K562 (cell line): ENCODE measurements around the gene PLEKHH2. TPM values are rescaled to one million over a fixed set of nuclear protein-coding genes. Genes with fewer than 3 reads are reported as not detected.
A peak's percentile ranks its signal among the peaks of the same experiment; 100 is the strongest.

Experiments used
- ATF2 ChIP-seq: sonication (generic); formaldehyde crosslinking; IDR thresholded peaks from 2 replicates; pipeline ENCODE4 v1.8.1; 2022; ENCODE audit warnings: missing genetic modification reagents
- CHD2 ChIP-seq: IDR thresholded peaks from 2 replicates; pipeline ENCODE4 v1.6.1; 2011; ENCODE audit warnings: low read depth, low read length
- CLOCK ChIP-seq: fragments of 250-450 bp; sonication (Bioruptor Pico); IDR thresholded peaks from 2 replicates; pipeline ENCODE4 v1.4.0; 2020; ENCODE audit warnings: mild to moderate bottlenecking, moderate library complexity, borderline replicate concordance
- CREB3L1 ChIP-seq: fragments of 450-650 bp; IDR thresholded peaks from 2 replicates; pipeline ENCODE4 v1.6.1; 2014; ENCODE audit warnings: low read depth, mild to moderate bottlenecking, moderate library complexity, borderline replicate concordance
- CREM ChIP-seq: IDR thresholded peaks from 2 replicates; pipeline ENCODE4 v1.6.1; 2014; ENCODE audit warnings: antibody characterized with exemption, low read depth
- DLX4 ChIP-seq: fragments of 250-450 bp; sonication (Bioruptor Pico); IDR thresholded peaks from 2 replicates; pipeline ENCODE4 v1.6.1; 2021; ENCODE audit warnings: mild to moderate bottlenecking
- E2F6 ChIP-seq, 2 experiments: IDR thresholded peaks; 2 replicates each; pipeline ENCODE4 v1.6.1; 2011; ENCODE audit warnings: borderline replicate concordance in 1 of 2, control low read depth in 1 of 2, low read depth in 1 of 2, low read length in 1 of 2, mild to moderate bottlenecking in 1 of 2, mixed read lengths in 1 of 2, moderate library complexity in 1 of 2; ENCODE audit not compliant: insufficient read depth in 1 of 2, insufficient read length in 1 of 2, poor library complexity in 1 of 2, severe bottlenecking in 1 of 2; ENCODE audit errors: extremely low read depth in 1 of 2
- E4F1 ChIP-seq: fragments of 250-450 bp; sonication (Bioruptor Pico); IDR thresholded peaks from 2 replicates; pipeline ENCODE4 v1.5.0; 2021; ENCODE audit warnings: mild to moderate bottlenecking, borderline replicate concordance
- HDAC2 ChIP-seq: fragments of 450-650 bp; IDR thresholded peaks from 2 replicates; pipeline ENCODE4 v1.6.1; 2016; ENCODE audit warnings: mild to moderate bottlenecking
- MCM5 ChIP-seq: fragments of 450-650 bp; IDR thresholded peaks from 2 replicates; pipeline ENCODE4 v1.6.1; 2016; ENCODE audit warnings: low read depth
- MTA3 ChIP-seq: fragments of 450-650 bp; formaldehyde crosslinking; IDR thresholded peaks from 2 replicates; pipeline ENCODE4 v1.6.1; 2017; ENCODE audit warnings: mild to moderate bottlenecking, borderline replicate concordance
- NEUROD1 ChIP-seq: fragments of 150-350 bp; IDR thresholded peaks from 2 replicates; pipeline ENCODE4 v1.6.1; 2014; ENCODE audit warnings: borderline replicate concordance, low read length, low read depth; ENCODE audit not compliant: partially characterized antibody
- PPARD ChIP-seq: fragments of 250-450 bp; sonication (Bioruptor Pico); IDR thresholded peaks from 2 replicates; pipeline ENCODE4 v1.8.0; 2022; ENCODE audit warnings: inconsistent platforms, mild to moderate bottlenecking, moderate library complexity
- SMAD4 ChIP-seq: fragments of 250-450 bp; sonication (Bioruptor Pico); conservative IDR thresholded peaks from 2 replicates; pipeline ENCODE4 v1.8.0; 2021; ENCODE audit warnings: inconsistent platforms, mild to moderate bottlenecking, moderate library complexity
- TEAD1 ChIP-seq, 2 experiments: fragments of 450-650 bp in 1 of 2; sonication (generic) in 1 of 2; formaldehyde crosslinking; IDR thresholded peaks; 2 replicates each; pipeline versions ENCODE4 v1.4.0 to v1.8.0; 2020 to 2022; ENCODE audit warnings: mild to moderate bottlenecking in 2 of 2, missing genetic modification reagents in 1 of 2
- ZNF445 ChIP-seq: fragments of 250-450 bp; sonication (Bioruptor Pico); IDR thresholded peaks from 2 replicates; pipeline ENCODE4 v1.4.0; 2020; ENCODE audit warnings: low read depth, mild to moderate bottlenecking, moderate library complexity
- polyA plus RNA-seq, 8 experiments: library from polyadenylated mRNA; depleted of rRNA in 4 of 8; stranded (reverse) in 5 of 8; unstranded in 3 of 8; fragments of >200 nt; fragmentation: Nextera tagmentation in 2 of 8; fragmentation: Illumina TruSeq in 1 of 8; extraction: Ambion mirVana in 2 of 8; extraction: Trizol in 1 of 8; gene quantifications; 2 replicates each; pipeline versions ENCODE4 v1.2.1 to v1.2.3, GENCODE V29; 2011 to 2014; ENCODE audit warnings: inconsistent platforms in 1 of 8, missing spikeins in 1 of 8
- total RNA-seq, 7 experiments: library from RNA; depleted of rRNA in 6 of 7; stranded (reverse); fragments of >200 nt in 6 of 7; fragmentation: Illumina TruSeq in 2 of 7; extraction: Trizol in 2 of 7; gene quantifications; 2 replicates each; pipeline versions ENCODE4 v1.2.1 to v1.2.3, GENCODE V29; 2011 to 2021; ENCODE audit warnings: low replicate concordance in 1 of 7

The PLEKHH2 gene
- total and polyA plus RNA-seq, 9 of the 15 experiments (the other 6 are each of a cell fraction or from before 2014, with no cell fraction given) = 0.77 to 13.5 (median 2.7) TPM

- no peak for TF ChIP-seq PPARD (CRISPR knock-in tag)
- TF ChIP-seq NEUROD1 = peak; percentile 49
- no peak for TF ChIP-seq ZNF445 (CRISPR knock-in tag)
- no peak for TF ChIP-seq DLX4 (CRISPR knock-in tag)
- TF ChIP-seq CHD2 = peak; percentile 74
- 0 out of 2 replicates have a peak, but pooled peaks have one; percentile 33 for TF ChIP-seq SMAD4 (CRISPR knock-in tag)
- TF ChIP-seq MCM5 = no peak
- TF ChIP-seq E2F6 (IDR thresholded peaks at IDR 0.05; ENCODE audit: borderline replicate concordance in 1 of 2, extremely low read depth in 1 of 2, insufficient read depth in 1 of 2, insufficient read length in 1 of 2, low read depth in 1 of 2, low read length in 1 of 2, poor library complexity in 1 of 2, severe bottlenecking in 1 of 2) = peak in 1 of 2 experiments; percentile 11
- no peak for TF ChIP-seq CLOCK (CRISPR knock-in tag)
- no peak for TF ChIP-seq ATF2 (CRISPR knock-in tag)
- no peak for TF ChIP-seq HDAC2
- TF ChIP-seq E4F1 (CRISPR knock-in tag) = no peak
- no peak for TF ChIP-seq CREB3L1
- peak; percentile 85 for TF ChIP-seq CREM
- no peak for TF ChIP-seq TEAD1 (CRISPR knock-in tag; IDR thresholded peaks at IDR 0.05)
- TF ChIP-seq MTA3 = peak; percentile 42; the same call in 1 of the 2 replicates
Observed at GRCh38 chr2:43637030-43637803, at the start of gene PLEKHH2 (continued).
